Progenitor cell of endocrine pancreas (in vitro differentiated cells): ENCODE measurements around the gene DRC7. TPM values are rescaled to one million over a fixed set of nuclear protein-coding genes. Genes with fewer than 3 reads are reported as not detected.
"Not testable (repeated sequence)": the region's sequence is repeated elsewhere in the genome, so short reads cannot be mapped to it uniquely, and the experiment has no call there.

ENCODE experiments used
- DNase-seq: peaks from one replicate; pipeline ENCODE4 v3.0.0; 2021; ENCODE audit warnings: low spot score; ENCODE audit not compliant: unreplicated experiment
- H3K27ac Mint-ChIP-seq: 2 replicates; pipeline ENCODE4 v1.8.0; 2021; ENCODE audit warnings: mild to moderate bottlenecking, moderate library complexity, mixed read lengths
- H3K27me3 Mint-ChIP-seq: 2 replicates; pipeline ENCODE4 v1.8.0; 2021; ENCODE audit warnings: mixed read lengths
- H3K36me3 Mint-ChIP-seq: 2 replicates; pipeline ENCODE4 v1.8.0; 2022; ENCODE audit warnings: mixed read lengths; ENCODE audit not compliant: insufficient read depth
- H3K4me1 Mint-ChIP-seq: 2 replicates; pipeline ENCODE4 v1.8.0; 2021; ENCODE audit warnings: low read depth, mixed read lengths
- H3K4me3 Mint-ChIP-seq: 2 replicates; pipeline ENCODE4 v1.8.0; 2021; ENCODE audit warnings: low read depth, mild to moderate bottlenecking, moderate library complexity, mixed read lengths
- H3K9me3 Mint-ChIP-seq: 2 replicates; pipeline ENCODE4 v1.8.0; 2021; ENCODE audit warnings: low read depth, mixed read lengths
- total RNA-seq: library from RNA; stranded (reverse); gene quantifications from 2 replicates; pipeline ENCODE4 v1.2.1, GENCODE V29; 2021
- TF ChIP-seq, protein P1 (sequence below): fragments of 200-600 bp; sonication (generic); IDR thresholded peaks from one replicate; pipeline ENCODE4 v1.5.0; 2021; ENCODE audit warnings: antibody characterized with exemption, mild to moderate bottlenecking; ENCODE audit not compliant: unreplicated experiment

DRC7 gene
- total RNA-seq, 1 donor from 2014 or later = 6.8 TPM

DNA sequence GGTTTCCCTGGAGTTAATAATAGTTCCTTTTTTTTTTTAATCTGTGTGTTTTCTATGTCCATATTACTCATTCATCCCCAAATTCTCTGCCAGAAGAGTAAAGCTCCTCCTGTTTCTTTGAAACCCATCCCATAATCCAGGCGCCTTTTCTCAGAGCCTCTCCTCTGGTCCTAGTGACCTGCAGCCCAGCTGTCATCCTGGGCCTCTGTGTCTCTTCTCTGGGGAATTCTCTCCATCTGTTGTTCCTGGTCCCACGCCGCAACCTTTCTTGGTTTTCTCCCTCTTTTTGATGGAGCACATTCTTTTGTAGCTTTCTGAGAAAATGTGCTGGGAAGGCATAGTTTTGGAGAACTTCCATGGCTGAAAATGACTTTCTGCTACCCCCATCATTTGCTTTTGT, 51.2 kb downstream of the DRC7 start:
- Mint-ChIP-seq H3K9me3 (no peaks in the 10 kb centered on the region), H3K36me3 (peaks cover 4% of the 10 kb centered on the region), H3K27ac (no peak overlapping the region), H3K4me3 (no peak overlapping the region), H3K4me1 (no peaks in the 10 kb centered on the region), H3K27me3 (no peaks in the 10 kb centered on the region)
- no peak for DNase-seq
- TF ChIP-seq, protein P1, sequence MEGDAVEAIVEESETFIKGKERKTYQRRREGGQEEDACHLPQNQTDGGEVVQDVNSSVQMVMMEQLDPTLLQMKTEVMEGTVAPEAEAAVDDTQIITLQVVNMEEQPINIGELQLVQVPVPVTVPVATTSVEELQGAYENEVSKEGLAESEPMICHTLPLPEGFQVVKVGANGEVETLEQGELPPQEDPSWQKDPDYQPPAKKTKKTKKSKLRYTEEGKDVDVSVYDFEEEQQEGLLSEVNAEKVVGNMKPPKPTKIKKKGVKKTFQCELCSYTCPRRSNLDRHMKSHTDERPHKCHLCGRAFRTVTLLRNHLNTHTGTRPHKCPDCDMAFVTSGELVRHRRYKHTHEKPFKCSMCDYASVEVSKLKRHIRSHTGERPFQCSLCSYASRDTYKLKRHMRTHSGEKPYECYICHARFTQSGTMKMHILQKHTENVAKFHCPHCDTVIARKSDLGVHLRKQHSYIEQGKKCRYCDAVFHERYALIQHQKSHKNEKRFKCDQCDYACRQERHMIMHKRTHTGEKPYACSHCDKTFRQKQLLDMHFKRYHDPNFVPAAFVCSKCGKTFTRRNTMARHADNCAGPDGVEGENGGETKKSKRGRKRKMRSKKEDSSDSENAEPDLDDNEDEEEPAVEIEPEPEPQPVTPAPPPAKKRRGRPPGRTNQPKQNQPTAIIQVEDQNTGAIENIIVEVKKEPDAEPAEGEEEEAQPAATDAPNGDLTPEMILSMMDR = no peak

DNA sequence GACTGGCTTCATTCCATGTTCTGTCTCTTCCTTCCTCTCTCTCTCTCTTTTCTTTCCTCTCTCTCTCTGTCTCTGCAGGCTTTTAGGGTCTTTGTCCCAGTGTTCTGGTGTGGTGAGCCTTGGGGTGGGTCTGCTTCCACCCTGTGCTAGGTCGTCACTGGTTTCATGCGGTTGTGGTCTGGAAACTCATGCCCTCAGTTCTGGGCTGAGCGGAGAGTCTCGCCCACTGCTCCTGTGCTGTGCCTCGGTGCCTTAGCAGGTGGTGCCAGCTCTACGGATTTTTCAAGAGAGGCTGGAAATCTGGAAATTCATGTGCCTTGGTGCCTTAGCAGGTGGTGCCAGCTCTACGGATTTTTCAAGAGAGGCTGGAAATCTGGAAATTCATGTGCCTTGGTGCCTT, 51.7 kb downstream of the DRC7 start:
- not testable (repeated sequence) for H3K36me3 Mint-ChIP-seq, H3K9me3 Mint-ChIP-seq, H3K27ac Mint-ChIP-seq, H3K4me3 Mint-ChIP-seq, H3K27me3 Mint-ChIP-seq, H3K4me1 Mint-ChIP-seq, DNase-seq

DNA sequence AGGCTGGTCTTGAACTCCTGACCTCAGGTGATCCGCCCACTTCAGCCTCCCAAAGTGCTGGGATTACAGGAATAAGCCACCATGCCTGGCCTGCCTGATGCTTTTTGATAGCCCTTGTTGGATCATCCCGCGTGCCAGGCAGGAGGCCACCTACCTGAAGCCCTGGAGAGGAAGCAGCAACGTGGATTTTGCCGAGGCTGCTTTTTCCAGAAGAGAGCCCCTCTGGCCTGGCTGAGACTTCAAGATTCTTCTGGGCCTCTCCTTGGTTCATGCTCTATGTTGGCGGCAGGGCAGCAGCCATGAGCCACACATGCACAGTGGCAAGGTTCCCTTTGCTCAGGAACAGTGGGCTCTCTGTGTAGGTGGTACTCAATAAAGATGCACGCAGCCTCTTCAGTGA, 52.5 kb downstream of the DRC7 start:
- no peaks in the 10 kb centered on the region for H3K4me1 Mint-ChIP-seq
- DNase-seq = no peak
- peaks cover 7% of the 10 kb centered on the region for H3K36me3 Mint-ChIP-seq
- H3K9me3 Mint-ChIP-seq = no peaks in the 10 kb centered on the region
- no peaks in the 10 kb centered on the region for H3K27me3 Mint-ChIP-seq
- TF ChIP-seq, protein P1 = no peak
- no peak overlapping the region for H3K27ac Mint-ChIP-seq
- no peak overlapping the region for H3K4me3 Mint-ChIP-seq

DNA sequence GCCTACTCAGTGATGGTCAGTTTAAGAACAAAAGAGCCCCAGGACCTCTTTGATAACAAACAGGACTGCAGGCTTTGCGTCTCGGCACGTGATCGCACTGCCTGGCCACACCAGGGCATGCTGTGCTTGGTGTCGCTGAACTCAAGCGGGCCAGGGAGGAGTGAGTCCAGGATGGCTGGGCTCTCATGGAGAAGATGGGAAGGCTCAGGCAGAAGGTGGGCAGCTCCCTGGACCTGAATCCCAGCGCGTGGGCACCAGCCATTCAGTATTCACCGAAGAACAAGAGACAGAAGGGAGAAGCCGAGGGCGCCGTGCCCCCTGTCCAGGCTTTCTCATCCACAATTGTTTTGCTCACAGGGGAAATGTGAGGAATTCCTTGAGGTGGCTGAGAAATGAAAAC, 52.9 kb downstream of the DRC7 start:
- Mint-ChIP-seq H3K9me3 (no peaks in the 10 kb centered on the region), H3K27me3 (no peaks in the 10 kb centered on the region), H3K4me1 (no peaks in the 10 kb centered on the region), H3K27ac (no peak overlapping the region), H3K4me3 (no peak overlapping the region), H3K36me3 (peaks cover 7% of the 10 kb centered on the region)
- TF ChIP-seq, protein P1 = no peak
- DNase-seq = no peak

DNA sequence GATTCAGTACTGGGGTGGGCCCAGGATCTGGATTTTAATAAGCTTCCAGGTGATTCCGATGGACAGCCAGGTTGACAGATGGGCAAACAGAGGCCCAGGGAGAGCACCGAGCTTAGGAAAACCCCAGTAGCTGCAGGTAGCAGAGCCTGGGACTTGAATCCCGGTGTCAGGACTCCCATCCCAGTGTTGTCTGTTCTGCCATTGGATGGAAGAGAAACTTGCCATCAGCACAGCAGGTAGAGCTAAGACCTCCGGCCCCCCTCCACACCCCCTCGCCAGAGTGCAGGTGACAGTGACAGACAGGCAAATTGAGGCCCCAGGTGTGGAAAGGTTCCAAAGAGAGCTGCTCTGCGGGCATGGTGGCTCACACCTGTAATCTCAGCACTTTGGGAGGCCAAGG, 53.4 kb downstream of the DRC7 start:
- Mint-ChIP-seq H3K36me3 (peaks cover 5% of the 10 kb centered on the region), H3K4me3 (no peak overlapping the region), H3K27me3 (no peaks in the 10 kb centered on the region), H3K27ac (no peak overlapping the region), H3K4me1 (no peaks in the 10 kb centered on the region), H3K9me3 (no peaks in the 10 kb centered on the region)
- DNase-seq = no peak
- TF ChIP-seq, protein P1 = no peak

DNA sequence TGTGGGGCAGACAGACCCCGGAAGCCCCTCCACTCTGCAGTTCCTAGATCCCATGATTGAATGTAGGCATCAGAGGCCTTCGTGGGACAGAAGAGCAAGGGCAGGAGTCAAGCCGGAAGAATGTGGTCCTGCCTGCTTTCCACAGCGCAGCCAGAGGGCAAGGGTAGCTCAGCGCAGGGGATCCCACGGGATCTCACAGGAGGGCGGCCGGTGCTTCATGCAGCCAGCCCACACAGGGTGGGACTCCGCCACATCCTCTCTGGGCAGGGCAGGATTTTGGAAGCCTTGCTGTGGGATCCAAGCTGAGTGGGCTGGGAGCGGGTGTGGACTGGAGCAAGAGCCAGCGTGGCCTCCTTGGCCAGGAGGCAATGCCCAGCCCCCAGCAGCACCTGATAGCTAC, 54.0 kb downstream of the DRC7 start:
- DNase-seq = no peak
- Mint-ChIP-seq H3K4me1 (no peaks in the 10 kb centered on the region), H3K27me3 (no peaks in the 10 kb centered on the region), H3K36me3 (peaks cover 5% of the 10 kb centered on the region), H3K27ac (no peak overlapping the region), H3K4me3 (no peak overlapping the region), H3K9me3 (no peaks in the 10 kb centered on the region)
- TF ChIP-seq, protein P1 = no peak
